Measurements from ENCODE around the gene PLXDC2.
A peak's percentile ranks its signal among the peaks of the same experiment; 100 is the strongest.

The PLXDC2 gene

DNA sequence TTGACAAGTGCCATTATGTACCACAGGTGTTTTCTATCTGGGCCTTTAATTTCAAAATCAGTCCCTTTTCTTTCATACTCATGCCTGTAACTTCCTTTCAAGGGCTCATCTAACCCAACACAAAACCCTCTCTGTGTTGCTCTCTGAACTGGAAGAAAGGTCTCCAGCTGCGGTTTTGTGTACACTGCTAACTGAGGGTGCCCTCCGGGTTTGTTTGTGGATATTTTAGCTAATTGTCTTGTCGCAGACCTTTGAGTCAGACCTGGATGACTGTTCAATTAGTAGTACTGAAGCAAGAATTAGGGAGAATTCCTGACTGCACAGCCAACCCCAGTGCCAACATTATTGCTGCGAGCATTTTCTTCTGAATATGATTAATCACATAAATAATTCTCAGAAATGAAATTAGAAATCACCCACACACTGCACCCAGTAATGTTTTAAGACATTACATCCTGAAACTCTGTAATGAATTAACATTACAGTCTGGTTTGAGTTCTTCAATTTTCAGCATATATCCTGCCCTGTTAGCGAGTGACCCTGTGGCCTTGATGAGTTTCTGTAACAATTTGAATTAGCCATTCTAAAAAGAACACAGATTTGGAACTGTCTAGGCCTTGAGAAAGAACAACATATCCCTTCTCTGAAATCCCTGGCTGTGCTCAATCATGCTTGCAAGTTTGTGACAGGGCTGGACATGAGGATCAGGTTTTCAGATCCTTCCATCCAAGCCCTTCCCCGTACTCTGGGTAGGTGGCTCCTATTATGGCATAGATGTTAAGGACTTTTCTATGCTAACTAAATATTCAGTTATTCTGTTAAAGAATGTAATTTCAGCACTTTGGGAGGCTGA lies 460.1 kb downstream of the PLXDC2 start:
- peak; percentile 32 for DNase-seq (ENCODE audit: low spot score)

DNA sequence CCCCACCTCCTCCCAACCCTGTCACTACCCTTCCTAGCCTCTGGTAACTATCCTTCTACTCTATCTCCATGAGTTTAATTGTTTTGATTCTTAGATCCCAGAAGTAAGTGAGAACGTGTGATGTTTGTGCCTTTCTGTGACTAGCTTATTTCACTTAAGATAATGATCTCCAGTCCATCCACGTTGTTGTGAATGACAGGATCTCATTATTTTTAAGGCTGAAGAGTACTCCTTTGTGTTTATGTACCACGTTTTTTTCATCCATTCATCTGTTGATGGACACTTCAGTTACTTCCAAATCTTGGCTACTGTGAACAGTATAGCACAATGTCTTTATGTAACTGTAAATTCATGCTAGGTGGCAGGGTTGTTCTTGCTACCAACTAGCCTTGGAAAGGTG lies 461.6 kb downstream of the PLXDC2 start:
- DNase-seq (ENCODE audit: low spot score), result no peak

DNA sequence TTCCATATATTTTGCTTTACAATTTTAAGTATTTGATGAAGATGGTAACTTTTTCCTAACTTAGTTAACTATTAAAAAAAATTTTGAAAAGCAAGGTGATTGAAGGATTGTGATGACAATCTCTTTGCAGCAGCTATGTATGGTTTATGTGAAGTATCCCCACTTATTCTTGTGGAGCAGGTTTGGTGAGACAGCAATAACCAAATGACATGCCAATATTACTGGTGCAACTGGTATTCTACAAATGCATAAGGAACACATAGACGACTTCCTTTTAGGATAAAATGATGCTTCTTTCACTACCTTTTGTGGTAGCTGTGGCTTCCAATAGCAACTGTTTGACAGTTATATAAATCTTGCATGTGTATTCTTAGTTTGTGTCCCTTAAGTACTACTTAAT lies 465.3 kb downstream of the PLXDC2 start:
- no peak for DNase-seq (ENCODE audit: low spot score)

DNA sequence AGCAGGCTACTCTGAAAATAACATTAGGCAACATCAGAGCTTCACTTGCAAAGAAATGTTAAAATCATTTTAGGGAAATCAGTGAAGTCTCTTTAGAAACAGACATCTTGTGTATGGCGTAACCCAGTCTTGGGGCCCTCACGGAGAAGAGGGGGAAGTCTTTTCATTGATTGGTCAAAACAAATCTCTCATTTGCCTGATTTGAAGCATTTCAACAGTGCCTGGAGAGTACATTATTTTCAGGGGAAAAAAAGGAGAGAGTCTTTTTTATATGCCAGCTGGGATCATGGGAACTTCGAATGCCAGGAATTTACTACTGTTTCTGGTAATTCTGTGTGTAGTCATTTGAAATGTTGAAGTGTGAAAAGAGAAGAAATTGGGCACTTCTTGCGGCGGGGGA lies 471.4 kb downstream of the PLXDC2 start:
- no peak for DNase-seq (ENCODE audit: low spot score)

DNA sequence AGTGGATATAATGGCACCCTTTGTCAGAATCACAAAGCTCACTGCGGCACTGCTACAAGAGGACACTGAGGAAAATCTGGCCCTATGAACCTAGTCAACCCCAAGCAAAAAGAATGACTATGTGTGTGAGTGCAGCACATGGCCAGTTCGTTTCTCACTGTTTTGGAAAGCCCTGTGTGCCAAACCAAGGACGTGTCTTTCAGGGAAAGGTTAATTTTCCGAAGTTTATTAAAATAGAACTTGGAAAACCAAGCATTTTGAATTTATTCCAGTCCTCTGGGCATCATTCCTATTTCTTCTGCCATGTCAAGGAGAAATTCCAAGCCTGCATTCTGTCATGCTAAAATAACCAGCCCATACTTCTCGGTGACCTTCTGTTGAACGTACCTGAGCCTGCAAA lies 471.8 kb downstream of the PLXDC2 start:
- DNase-seq (ENCODE audit: low spot score), result no peak

DNA sequence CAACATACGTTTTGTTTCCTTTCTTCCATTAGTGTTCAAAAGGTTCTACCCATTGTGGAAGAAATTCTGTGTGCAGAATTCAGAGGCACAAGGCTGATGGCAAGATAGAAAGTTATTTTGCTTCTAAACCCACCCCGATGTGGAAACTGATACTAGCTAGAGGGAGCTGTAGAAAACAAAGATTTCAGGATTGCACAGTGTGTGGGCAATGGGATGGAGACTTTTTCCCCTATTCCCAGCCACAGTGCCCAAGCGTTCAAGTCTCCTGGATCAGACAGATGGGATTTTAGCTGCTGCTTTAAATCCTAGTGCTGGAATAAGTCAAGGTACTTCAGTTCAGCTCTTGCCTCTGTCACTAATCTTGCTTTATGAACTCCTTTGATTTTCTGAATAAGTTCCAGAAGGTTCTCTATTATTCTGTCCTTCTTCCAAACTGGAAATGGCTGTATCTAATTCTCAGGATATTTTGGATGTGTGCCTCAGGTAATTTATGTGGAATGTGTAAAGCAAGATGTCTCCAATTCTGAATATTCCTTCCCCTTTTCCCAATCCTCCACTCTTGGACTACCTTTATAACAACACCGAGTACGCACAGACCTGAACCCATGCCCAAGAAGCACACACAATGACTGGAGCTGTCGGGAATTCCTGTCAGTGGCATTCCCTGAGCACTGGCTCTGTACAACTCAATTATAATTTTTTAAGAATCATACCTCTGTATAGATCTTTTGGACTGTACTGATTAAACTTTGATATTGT lies 473.0 kb downstream of the PLXDC2 start:
- DNase-seq (ENCODE audit: low spot score), result no peak

DNA sequence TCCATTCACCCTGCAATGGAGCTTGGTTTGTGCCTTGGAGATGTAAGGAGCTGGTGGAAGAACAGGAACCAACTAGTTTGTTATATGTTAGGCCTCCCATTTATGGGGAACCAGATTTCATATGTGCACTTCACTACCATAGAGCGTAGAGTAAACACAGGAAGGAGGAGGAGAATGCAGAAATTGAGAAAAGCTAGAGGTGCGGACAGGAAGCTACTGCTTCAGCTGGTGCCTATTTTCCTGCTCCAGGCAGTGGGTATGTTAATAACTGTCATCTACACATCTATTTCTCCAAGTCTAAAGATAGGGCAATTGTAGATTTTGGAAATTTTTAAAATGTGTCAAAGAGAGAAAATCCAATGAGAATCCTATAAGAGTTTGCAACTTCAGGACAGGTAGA lies 482.2 kb downstream of the PLXDC2 start:
- DNase-seq (ENCODE audit: low spot score), result no peak

DNA sequence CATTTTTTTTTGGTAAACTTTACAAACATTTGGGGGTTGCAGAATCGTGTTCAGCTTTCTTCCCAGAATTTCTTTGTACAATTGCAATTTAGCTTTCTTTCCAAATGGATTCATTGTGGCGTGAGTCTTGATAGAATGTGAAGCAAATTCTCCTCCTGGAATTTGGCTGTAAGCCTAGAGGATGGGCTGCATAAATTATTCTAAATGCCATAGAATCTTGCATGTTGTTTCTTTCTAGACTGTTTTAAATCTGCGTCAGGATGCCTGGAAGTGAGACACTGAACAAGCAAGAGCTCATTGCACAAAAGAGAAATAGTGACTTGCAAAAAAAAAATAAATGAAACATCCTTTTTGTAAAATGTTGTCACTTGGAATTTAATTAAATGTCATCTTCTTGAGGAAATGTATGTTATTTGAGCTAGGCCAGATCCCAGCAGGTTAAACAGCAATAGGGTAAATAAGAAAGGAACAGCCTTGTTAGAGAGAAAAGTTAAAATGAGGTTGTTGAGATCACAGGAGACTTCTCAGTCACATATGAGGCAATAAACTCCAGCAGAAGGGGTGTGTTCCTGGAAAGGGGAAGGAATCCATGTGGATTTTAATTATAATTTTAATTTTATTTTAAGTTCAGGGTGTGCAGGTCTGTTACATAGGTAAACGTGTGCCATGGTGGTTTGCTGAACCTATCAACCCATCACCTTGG lies 483.0 kb downstream of the PLXDC2 start:
- DNase-seq (ENCODE audit: low spot score), result no peak

DNA sequence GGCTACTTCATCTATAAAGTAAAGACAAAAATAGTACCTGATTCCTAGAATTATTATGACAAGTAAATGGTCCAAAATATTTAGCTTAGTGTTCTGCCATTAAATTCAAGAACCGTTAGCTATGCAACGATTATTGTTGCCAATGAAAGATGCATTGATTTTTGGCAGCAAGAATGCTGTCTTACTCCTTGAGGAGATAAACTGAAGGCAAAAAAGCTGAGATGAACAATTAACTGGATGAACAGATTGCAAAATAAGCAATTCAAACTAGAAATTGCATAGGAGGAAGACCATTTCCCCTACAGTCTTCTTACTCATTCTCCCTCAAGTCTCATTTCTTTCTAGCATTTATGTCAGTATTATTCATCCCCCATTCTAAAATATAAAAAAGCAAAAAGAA lies 484.5 kb downstream of the PLXDC2 start:
- no peak for DNase-seq (ENCODE audit: low spot score)

DNA sequence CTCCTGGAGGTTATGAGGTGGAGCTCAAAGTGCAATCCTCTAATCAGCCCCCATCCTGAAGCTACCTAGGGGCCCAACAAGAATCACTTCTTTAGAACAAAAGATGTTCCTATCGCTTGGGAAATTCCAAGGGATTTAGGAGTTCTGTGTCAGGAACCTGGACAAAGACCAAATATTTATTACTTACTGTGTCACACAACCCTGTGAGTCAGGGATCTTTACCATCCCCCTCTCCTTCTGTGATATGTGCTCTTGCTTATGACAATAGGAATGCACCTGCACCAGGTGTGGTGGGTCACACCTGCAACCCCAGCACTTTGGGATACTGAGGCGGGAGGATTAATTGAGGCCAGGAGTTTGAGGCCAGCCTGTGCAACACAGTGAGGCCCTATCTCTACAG lies 485.8 kb downstream of the PLXDC2 start:
- DNase-seq (ENCODE audit: low spot score), result peak; percentile 69

DNA sequence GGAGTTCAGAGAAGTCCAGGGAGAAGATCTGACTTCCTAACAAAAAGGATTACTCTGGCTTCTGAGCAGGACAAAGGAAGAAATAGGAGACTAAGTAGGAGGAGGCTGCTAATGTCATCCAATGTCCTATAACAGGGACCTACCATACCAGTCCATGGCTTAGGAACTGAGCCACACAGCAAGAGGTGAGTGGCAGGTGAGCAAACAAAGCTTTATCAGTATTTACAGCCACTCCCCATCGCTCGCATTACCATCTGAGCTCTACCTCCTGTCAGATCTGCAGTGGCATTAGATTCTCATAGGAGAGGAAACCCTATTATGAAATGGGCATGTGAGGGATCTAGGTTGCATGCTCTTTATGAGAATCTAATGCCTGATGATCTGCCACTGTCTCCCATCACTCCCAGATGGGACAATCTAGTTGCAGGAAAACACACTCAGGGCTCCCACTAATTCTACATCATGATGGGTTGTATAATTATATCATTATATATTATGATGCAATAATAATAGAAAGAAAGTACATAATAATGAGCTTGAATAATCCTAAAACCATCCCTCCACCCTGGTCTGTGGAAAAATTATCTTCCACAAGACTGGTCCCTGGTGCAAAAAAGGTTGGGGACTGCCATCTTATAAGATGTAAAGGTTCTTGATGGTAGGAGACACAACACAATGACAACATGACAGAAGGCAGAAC lies 487.4 kb downstream of the PLXDC2 start:
- DNase-seq (ENCODE audit: low spot score), result no peak

DNA sequence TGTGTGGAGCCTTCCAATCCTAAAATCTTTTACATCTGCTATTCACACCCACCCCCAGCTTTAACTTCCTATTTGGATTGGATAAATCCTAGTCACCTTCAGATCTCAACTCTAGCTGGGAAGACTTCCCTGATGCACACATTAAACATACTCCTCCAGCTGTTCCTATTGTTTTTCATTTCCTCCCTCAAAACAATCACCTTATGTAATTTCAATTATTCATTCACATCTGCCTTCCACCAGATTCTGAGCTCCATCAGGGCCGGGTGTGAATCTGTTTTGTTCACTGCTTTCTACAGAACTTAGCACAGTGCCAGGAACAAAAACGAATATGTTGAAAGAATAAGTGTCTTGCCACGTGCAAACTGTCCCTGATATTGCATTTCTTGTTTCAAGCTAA lies 497.4 kb downstream of the PLXDC2 start:
- no peak for DNase-seq (ENCODE audit: low spot score)

DNA sequence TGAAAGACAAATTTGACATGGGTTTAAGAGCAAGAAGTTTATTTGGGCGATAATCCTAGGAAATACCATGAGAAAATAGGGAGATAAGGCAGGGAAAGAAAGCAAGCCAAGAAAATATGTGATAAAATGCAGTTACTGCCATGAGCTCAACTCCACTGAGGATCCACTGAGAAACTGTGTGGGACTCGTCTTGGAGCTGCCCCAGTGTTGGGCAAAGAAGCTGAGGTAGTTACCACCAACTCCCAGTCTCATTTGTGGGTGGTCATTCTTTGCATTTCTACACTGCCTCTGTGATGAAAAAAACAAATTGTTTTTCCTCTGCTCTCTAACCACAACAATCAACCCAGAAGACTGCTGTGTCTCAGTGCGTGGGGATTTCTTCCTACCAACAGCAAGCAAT lies 498.2 kb downstream of the PLXDC2 start:
- no peak for DNase-seq (ENCODE audit: low spot score)

DNA sequence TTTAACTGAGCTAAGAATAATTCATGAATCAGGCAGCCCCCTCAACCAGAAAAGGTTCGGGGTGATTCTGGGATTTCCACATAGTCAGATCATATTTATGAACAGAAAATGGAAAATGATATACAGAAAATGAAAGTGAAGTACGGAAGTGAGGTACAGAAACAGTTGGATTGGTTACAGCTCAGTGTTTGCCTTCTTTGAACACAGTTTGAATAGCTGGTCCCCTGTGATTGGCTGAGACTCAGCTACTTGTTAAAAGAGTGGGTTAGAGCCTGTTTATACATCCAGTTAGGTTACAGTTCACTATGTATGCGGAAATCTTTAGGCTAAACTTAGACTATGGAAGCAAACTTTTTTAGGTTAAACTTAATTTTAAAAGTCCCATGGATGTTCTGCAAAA lies 511.7 kb downstream of the PLXDC2 start:
- no peak for DNase-seq (ENCODE audit: low spot score)

DNA sequence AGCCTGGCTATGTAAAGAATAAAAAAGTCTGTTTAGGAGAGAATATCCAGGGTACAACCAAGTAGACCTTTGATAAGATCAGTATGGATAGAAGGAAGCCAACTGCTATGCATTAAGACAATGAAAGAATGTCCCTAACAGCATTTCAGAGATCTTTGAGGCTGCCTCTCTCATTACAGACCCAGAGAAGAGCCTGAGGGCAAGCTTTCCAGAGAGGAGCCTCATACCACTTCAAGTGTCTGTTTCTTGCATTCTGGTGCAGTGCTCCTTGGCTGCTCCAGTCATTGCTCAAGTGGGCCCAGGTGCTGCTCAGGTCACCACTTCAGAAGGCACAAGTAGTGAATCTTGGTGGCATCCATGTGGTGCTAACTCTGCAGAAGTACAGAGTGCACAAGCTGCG lies 514.0 kb downstream of the PLXDC2 start:
- no peak for DNase-seq (ENCODE audit: low spot score)

DNA sequence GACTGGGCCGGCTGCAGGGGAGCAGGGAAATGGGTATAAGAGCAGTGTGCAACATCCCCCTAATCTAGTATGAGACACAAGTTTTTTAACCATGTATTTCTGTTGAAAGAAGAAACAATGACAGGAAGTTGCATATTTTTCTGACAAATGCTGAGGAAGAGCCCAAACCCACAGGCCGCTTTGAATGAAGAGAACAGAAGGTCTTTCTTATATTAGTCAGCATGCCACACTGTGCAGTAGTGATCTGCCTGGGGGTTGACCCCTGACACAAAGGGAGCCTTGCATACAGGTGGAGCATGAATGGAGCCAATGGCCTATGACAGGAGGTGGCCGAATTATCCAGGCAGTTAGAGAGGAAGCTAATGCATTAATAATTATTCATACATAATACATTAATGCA lies 518.3 kb downstream of the PLXDC2 start:
- DNase-seq (ENCODE audit: low spot score), result peak; percentile 3

All from kidney tubule cell (primary cell).